HG03354 (cell line): ENCODE results near the gene GABPB1.

Experiments
- ATAC-seq: cut with Tn5 transposase; IDR thresholded peaks from one replicate; pipeline ENCODE4 v1.9.1; 2021; ENCODE audit warnings: mild to moderate bottlenecking; ENCODE audit not compliant: unreplicated experiment, poor library complexity, severe bottlenecking

Gene GABPB1

GRCh38 chr15:50248994-50249582 lies 105.9 kb downstream of the GABPB1 start:
- no peak for ATAC-seq

GRCh38 chr15:50247819-50248655 lies 107.0 kb downstream of the GABPB1 start:
- ATAC-seq = peak; percentile 92

GRCh38 chr15:50246631-50247030 lies 108.4 kb downstream of the GABPB1 start:
- no peak for ATAC-seq

- ATAC-seq = no peak
Measured at GRCh38 chr15:50244959-50245624, 109.9 kb downstream of the GABPB1 start.

GRCh38 chr15:50244153-50244552 lies 110.8 kb downstream of the GABPB1 start:
- ATAC-seq = no peak

GRCh38 chr15:50241684-50242450 lies 113.1 kb downstream of the GABPB1 start:
- ATAC-seq = no peak

- ATAC-seq = no peak
Measured at GRCh38 chr15:50238255-50238654, 116.7 kb downstream of the GABPB1 start.

GRCh38 chr15:50236433-50236832 lies 118.6 kb downstream of the GABPB1 start:
- ATAC-seq = no peak

- ATAC-seq = no peak
Measured at GRCh38 chr15:50235794-50236193, 119.2 kb downstream of the GABPB1 start.

GRCh38 chr15:50234764-50235163 lies 120.2 kb downstream of the GABPB1 start:
- ATAC-seq = no peak

GRCh38 chr15:50233192-50233736 lies 121.7 kb downstream of the GABPB1 start:
- no peak for ATAC-seq

- ATAC-seq = no peak
Measured at GRCh38 chr15:50232791-50233190, 122.2 kb downstream of the GABPB1 start.

GRCh38 chr15:50231761-50232160 lies 123.2 kb downstream of the GABPB1 start:
- ATAC-seq = no peak

- ATAC-seq = no peak
Measured at GRCh38 chr15:50229336-50229735, 125.7 kb downstream of the GABPB1 start.

- ATAC-seq = no peak
Measured at GRCh38 chr15:50228866-50229265, 126.1 kb downstream of the GABPB1 start.

- no peak for ATAC-seq
Measured at GRCh38 chr15:50227076-50227475, 127.9 kb downstream of the GABPB1 start.

- no peak for ATAC-seq
Measured at GRCh38 chr15:50225938-50226337, 129.1 kb downstream of the GABPB1 start.
